ENCODE measurements around the gene ARHGEF39.
"Not testable (repeated sequence)": the region's sequence is repeated elsewhere in the genome, so short reads cannot be mapped to it uniquely, and the experiment has no call there.

Gene ARHGEF39

GRCh38 chr9:35616681-35617459 is 48.1 kb downstream of the ARHGEF39 start:
- DNase-seq, result no peak

- no peak for DNase-seq
These were observed 48.9 kb downstream of the ARHGEF39 start for GRCh38 chr9:35615981-35616680.

GRCh38 chr9:35612843-35613242 is 52.2 kb downstream of the ARHGEF39 start:
- no peak for DNase-seq

GRCh38 chr9:35612066-35612465 is 52.9 kb downstream of the ARHGEF39 start:
- DNase-seq, result not testable (repeated sequence)

GRCh38 chr9:35611230-35611797 is 53.7 kb downstream of the ARHGEF39 start:
- no peak for DNase-seq

- DNase-seq, result no peak
These were observed 55.2 kb downstream of the ARHGEF39 start for GRCh38 chr9:35609820-35610163.
